Mesendoderm (in vitro differentiated cells): ENCODE measurements around the gene MEIOSIN.
A peak's percentile ranks its signal among the peaks of the same experiment; 100 is the strongest.

ENCODE experiments used
- DNase-seq: peaks from one replicate; pipeline ENCODE4 v3.0.0; 2013
- H2AK5ac ChIP-seq: 2 replicates; pipeline ENCODE4 v1.6.1; 2013; ENCODE audit warnings: low read length, inconsistent platforms
- H2BK120ac ChIP-seq: 2 replicates; pipeline ENCODE4 v1.6.1; 2013; ENCODE audit warnings: low read depth, mild to moderate bottlenecking, low read length, moderate library complexity, mixed read lengths
- H2BK15ac ChIP-seq: replicated peaks from 2 replicates; pipeline ENCODE4 v1.6.1; 2013; ENCODE audit warnings: low read depth, mild to moderate bottlenecking, moderate library complexity
- H2BK5ac ChIP-seq: 2 replicates; pipeline ENCODE4 v1.6.1; 2013; ENCODE audit warnings: low read length, inconsistent platforms
- H3K18ac ChIP-seq: 2 replicates; pipeline ENCODE4 v1.6.1; 2013; ENCODE audit warnings: mild to moderate bottlenecking, low read length, mixed read lengths
- H3K23ac ChIP-seq: one replicate; pipeline ENCODE4 v1.6.1; 2013; ENCODE audit warnings: low read length
- H3K27ac ChIP-seq: 2 replicates; pipeline ENCODE4 v1.5.1; 2013; ENCODE audit warnings: low read depth, mild to moderate bottlenecking, inconsistent platforms, low read length, moderate library complexity
- H3K27me3 ChIP-seq: 2 replicates; pipeline ENCODE4 v1.6.1; 2013; ENCODE audit warnings: low read length, control low read depth, mild to moderate bottlenecking, inconsistent platforms; ENCODE audit not compliant: insufficient read depth, poor library complexity
- H3K36me3 ChIP-seq: 2 replicates; pipeline ENCODE4 v1.6.1; 2013; ENCODE audit warnings: low read length, inconsistent platforms; ENCODE audit not compliant: control insufficient read depth, insufficient read depth
- H3K4ac ChIP-seq: one replicate; pipeline ENCODE4 v1.6.1; 2013; ENCODE audit warnings: low read depth, mild to moderate bottlenecking, low read length, moderate library complexity
- H3K4me1 ChIP-seq: 2 replicates; pipeline ENCODE4 v1.6.1; 2013; ENCODE audit warnings: low read depth, low read length, inconsistent platforms; ENCODE audit not compliant: control insufficient read depth
- H3K4me2 ChIP-seq: 2 replicates; pipeline ENCODE4 v1.6.1; 2013; ENCODE audit warnings: low read length
- H3K4me3 ChIP-seq: 2 replicates; pipeline ENCODE4 v1.5.1; 2013; ENCODE audit warnings: mild to moderate bottlenecking, low read length
- H3K56ac ChIP-seq: one replicate; pipeline ENCODE4 v1.6.1; 2013; ENCODE audit warnings: low read length
- H3K79me1 ChIP-seq: 2 replicates; pipeline ENCODE4 v1.6.1; 2013; ENCODE audit warnings: low read length, inconsistent platforms
- H3K79me2 ChIP-seq: 2 replicates; pipeline ENCODE4 v1.6.1; 2013; ENCODE audit warnings: mild to moderate bottlenecking, low read length; ENCODE audit not compliant: control insufficient read depth, insufficient read depth
- H3K9ac ChIP-seq: 2 replicates; pipeline ENCODE4 v1.6.1; 2013; ENCODE audit warnings: low read length, inconsistent platforms
- H4K5ac ChIP-seq: one replicate; pipeline ENCODE4 v1.6.1; 2013; ENCODE audit warnings: low read length
- H4K8ac ChIP-seq: one replicate; pipeline ENCODE4 v1.6.1; 2013; ENCODE audit warnings: low read depth, mild to moderate bottlenecking, control low read depth, low read length, moderate library complexity
- WGBS: extraction: QIAGEN DNeasy Blood & Tissue Kit; methylation state at CpG from one replicate; pipeline ENCODE4 v1.1.7; 2013; ENCODE audit warnings: low lambda C conversion rate, missing lambda C conversion rate; ENCODE audit not compliant: insufficient coverage; ENCODE audit errors: extremely low coverage; 5-methylcytosine and 5-hydroxymethylcytosine counted together

The MEIOSIN gene

GRCh38 chr19:45781214-45782161 is 48.2 kb downstream of the MEIOSIN start:
- no peak overlapping the region for H2BK15ac ChIP-seq
- no CpG with 5 or more reads among the region's 17 CpGs for WGBS

GRCh38 chr19:45782162-45782691 is 49.0 kb downstream of the MEIOSIN start, which contains the start of gene DMPK:
DMPK (minus strand) TSS chr19:45782490; CDS start chr19:45782352, 138 bp downstream.
- no peak within 1 kb of the TSS for H2BK15ac ChIP-seq
- H3K79me2 ChIP-seq = no peaks in the 10 kb centered on the region
- no peak within 1 kb of the TSS for H4K5ac ChIP-seq
- H3K4me2 ChIP-seq = no peak within 1 kb of the TSS
- H3K36me3 ChIP-seq = peaks cover 5% of the 10 kb centered on the region
- no peak within 1 kb of the TSS for H2BK5ac ChIP-seq
- no peak within 1 kb of the TSS for H4K8ac ChIP-seq
- WGBS = no CpG with 5 or more reads among the region's 18 CpGs
- H3K4ac ChIP-seq = no peak within 1 kb of the TSS
- H2BK120ac ChIP-seq = no peak within 1 kb of the TSS
- H3K18ac ChIP-seq = no peak within 1 kb of the TSS
- no peak within 1 kb of the TSS for H2AK5ac ChIP-seq
- H3K23ac ChIP-seq = no peak within 1 kb of the TSS
- peak within 1 kb of the TSS; percentile 25 for H3K56ac ChIP-seq
- H3K27me3 ChIP-seq = no peaks in the 10 kb centered on the region
- no peak within 1 kb of the TSS for H3K27ac ChIP-seq
- H3K9ac ChIP-seq = no peak within 1 kb of the TSS
- peaks cover 4% of the 10 kb centered on the region for H3K4me1 ChIP-seq
- DNase-seq = no peak
- H3K4me3 ChIP-seq = no peak within 1 kb of the TSS
- no peaks in the 10 kb centered on the region for H3K79me1 ChIP-seq

More at GRCh38 chr19:45781214-45782161, 48.2 kb downstream of the MEIOSIN start:
- H3K4me1 ChIP-seq = peaks cover 4% of the 10 kb centered on the region
- H3K4me3 ChIP-seq = no peak overlapping the region
- H3K27me3 ChIP-seq = no peaks in the 10 kb centered on the region
- no peak for DNase-seq
- H3K4me2 ChIP-seq = no peak overlapping the region
- no peak overlapping the region for H2AK5ac ChIP-seq
- no peak overlapping the region for H3K4ac ChIP-seq
- H3K79me2 ChIP-seq = no peaks in the 10 kb centered on the region
- no peak overlapping the region for H3K27ac ChIP-seq
- H4K5ac ChIP-seq = no peak overlapping the region
- H3K36me3 ChIP-seq = no peaks in the 10 kb centered on the region
- no peak overlapping the region for H3K56ac ChIP-seq
- H3K9ac ChIP-seq = no peak overlapping the region
- no peak overlapping the region for H3K18ac ChIP-seq
- H2BK5ac ChIP-seq = no peak overlapping the region
- H4K8ac ChIP-seq = no peak overlapping the region
- no peak overlapping the region for H2BK120ac ChIP-seq
- H3K79me1 ChIP-seq = no peaks in the 10 kb centered on the region
- no peak overlapping the region for H3K23ac ChIP-seq

GRCh38 chr19:45782820-45783785 is 49.9 kb downstream of the MEIOSIN start:
- H3K4ac ChIP-seq = no peak overlapping the region
- no peaks in the 10 kb centered on the region for H3K79me1 ChIP-seq
- no peak overlapping the region for H2BK5ac ChIP-seq
- no peak overlapping the region for H3K56ac ChIP-seq
- H2BK15ac ChIP-seq = no peak overlapping the region
- H3K4me3 ChIP-seq = no peak overlapping the region
- peaks cover 4% of the 10 kb centered on the region for H3K4me1 ChIP-seq
- no peaks in the 10 kb centered on the region for H3K79me2 ChIP-seq
- whole genome bisulfite sequencing = no CpG with 5 or more reads among the region's 26 CpGs
- H4K5ac ChIP-seq = no peak overlapping the region
- no peak overlapping the region for H3K18ac ChIP-seq
- H3K9ac ChIP-seq = no peak overlapping the region
- H3K4me2 ChIP-seq = no peak overlapping the region
- no peak overlapping the region for H4K8ac ChIP-seq
- no peaks in the 10 kb centered on the region for H3K27me3 ChIP-seq
- peaks cover 6% of the 10 kb centered on the region for H3K36me3 ChIP-seq
- H2AK5ac ChIP-seq = no peak overlapping the region
- no peak overlapping the region for H3K23ac ChIP-seq
- H3K27ac ChIP-seq = no peak overlapping the region
- H2BK120ac ChIP-seq = no peak overlapping the region
- no peak for DNase-seq

- Histone ChIP-seq H3K4me3 (no peak overlapping the region), H3K56ac (no peak overlapping the region), H2AK5ac (no peak overlapping the region), H3K4me1 (peaks cover 4% of the 10 kb centered on the region), H3K36me3 (peaks cover 11% of the 10 kb centered on the region), H2BK15ac (no peak overlapping the region), H4K8ac (no peak overlapping the region), H3K79me1 (peaks cover 1% of the 10 kb centered on the region), H3K27me3 (no peaks in the 10 kb centered on the region), H3K79me2 (no peaks in the 10 kb centered on the region), H3K4ac (no peak overlapping the region), H2BK5ac (no peak overlapping the region), H2BK120ac (no peak overlapping the region), H3K9ac (no peak overlapping the region), H3K4me2 (no peak overlapping the region), H4K5ac (no peak overlapping the region), H3K27ac (no peak overlapping the region), H3K23ac (no peak overlapping the region), H3K18ac (no peak overlapping the region)
- no peak for DNase-seq
- WGBS = no CpG with 5 or more reads among the region's 4 CpGs
Measured at GRCh38 chr19:45784096-45784495, 50.9 kb downstream of the MEIOSIN start.

GRCh38 chr19:45785097-45785496 is 51.9 kb downstream of the MEIOSIN start:
- no CpG with 5 or more reads among the region's 5 CpGs for WGBS
- Histone ChIP-seq H3K27ac (no peak overlapping the region), H3K79me2 (no peaks in the 10 kb centered on the region), H3K27me3 (no peaks in the 10 kb centered on the region), H3K4ac (no peak overlapping the region), H3K79me1 (peaks cover 1% of the 10 kb centered on the region), H3K4me2 (no peak overlapping the region), H3K36me3 (peaks cover 15% of the 10 kb centered on the region), H2BK15ac (no peak overlapping the region), H3K4me1 (no peaks in the 10 kb centered on the region), H3K23ac (no peak overlapping the region), H3K18ac (no peak overlapping the region), H4K5ac (no peak overlapping the region), H3K9ac (no peak overlapping the region), H4K8ac (no peak overlapping the region), H2BK120ac (no peak overlapping the region), H2AK5ac (no peak overlapping the region), H3K4me3 (no peak overlapping the region), H3K56ac (no peak overlapping the region), H2BK5ac (no peak overlapping the region)
- DNase-seq = no peak
